Activated CD8-positive, alpha-beta memory T cell treated with anti-CD3 and anti-CD28 coated beads for 24 hours (primary cell): ENCODE results near the gene TMEM35A.
"Not testable (repeated sequence)": the region's sequence is repeated elsewhere in the genome, so short reads cannot be mapped to it uniquely, and the experiment has no call there.

Experiments
- DNase-seq: peaks from one replicate; pipeline ENCODE4 v3.0.0-alpha.2; 2020

Gene TMEM35A, protein sequence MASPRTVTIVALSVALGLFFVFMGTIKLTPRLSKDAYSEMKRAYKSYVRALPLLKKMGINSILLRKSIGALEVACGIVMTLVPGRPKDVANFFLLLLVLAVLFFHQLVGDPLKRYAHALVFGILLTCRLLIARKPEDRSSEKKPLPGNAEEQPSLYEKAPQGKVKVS

GRCh38 chrX:101078716-101079598 lies at the start of gene TMEM35A:
TMEM35A (plus strand) TSS chrX:101078879; CDS start chrX:101079003, 124 bp downstream.
- no peak for DNase-seq

DNA sequence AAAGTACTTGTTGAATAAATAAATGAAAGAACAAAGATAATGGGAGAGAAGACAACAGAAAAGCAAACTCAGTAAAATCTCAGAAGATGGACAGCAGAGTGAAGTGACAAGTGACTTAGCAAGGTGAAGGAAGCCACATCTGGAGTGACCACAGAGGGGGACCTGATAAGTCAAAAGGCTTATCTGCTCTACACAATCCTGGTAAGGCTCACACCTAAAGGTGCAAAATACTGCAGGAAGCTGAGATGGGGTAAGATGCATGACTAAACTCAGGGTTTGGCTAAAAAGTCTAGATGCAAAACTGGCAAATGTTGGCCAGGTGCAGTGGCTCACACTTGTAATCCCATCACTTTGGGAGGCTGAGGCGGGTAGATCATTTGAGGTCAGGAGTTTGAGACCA lies 49.0 kb upstream of the TMEM35A start:
- DNase-seq: no peak

DNA sequence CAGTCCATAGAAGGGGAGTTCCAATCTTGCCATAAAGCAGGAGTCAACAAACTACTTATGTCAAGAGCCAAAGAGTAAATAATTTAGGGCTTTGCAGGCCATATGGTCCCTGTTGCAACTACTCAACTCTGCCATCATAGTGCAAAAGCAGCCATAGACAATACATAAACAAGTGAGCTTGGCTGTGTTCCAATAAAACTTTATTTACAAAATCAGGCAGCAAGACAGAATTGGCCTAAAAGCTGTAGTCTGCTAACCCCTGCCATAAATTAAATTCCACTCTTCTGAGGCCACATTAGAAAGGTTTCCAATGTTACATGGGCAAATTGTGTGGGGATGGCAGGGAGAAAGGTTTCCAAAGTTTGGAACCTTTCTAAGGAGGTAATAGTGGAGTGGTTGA lies 41.4 kb upstream of the TMEM35A start:
- DNase-seq: no peak

DNA sequence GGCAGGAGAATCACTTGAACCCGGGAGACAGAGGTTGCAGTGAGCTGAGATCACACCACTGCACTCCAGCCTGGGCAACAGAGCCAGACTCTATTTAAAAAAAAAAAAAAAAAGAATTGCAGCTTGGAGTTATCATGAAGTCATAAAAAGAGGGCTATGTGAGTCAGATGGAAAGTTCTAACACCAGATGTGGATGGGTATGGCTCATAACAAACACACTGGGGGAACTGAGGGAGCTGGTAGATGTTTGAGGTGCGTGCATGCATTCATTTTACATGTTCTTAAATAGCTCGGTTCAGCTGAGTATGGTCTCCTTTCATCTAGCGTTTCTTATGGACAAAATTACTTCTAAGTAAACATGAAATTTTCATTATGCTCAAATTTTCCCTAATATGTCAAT lies 38.5 kb upstream of the TMEM35A start:
- DNase-seq: no peak

DNA sequence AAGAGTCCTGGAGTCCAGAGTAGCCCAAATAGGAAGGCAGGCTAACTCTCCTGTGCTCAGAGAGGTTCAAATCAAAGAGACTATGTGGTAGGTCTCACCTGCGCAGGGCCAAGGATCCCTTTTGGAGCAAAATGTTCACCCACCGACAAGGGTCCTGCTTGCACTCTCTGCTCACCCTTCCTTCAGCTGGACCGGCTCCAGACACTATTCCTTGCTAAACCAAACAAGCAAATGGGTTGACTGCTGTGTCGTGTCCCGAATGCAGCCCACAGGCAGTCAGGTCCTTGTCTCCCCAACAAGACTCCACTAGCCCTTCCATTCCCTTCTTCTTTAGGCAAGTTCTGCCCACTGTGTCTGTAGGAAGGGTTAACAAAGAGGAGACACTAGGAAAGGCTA lies 27.5 kb upstream of the TMEM35A start:
- no peak for DNase-seq

GRCh38 chrX:101051549-101052302 lies 27.0 kb upstream of the TMEM35A start, which contains the start of gene TRMT2B:
TRMT2B (minus strand) TSS chrX:101052111; CDS start chrX:101042289, 9,822 bp downstream.
- peak; percentile 85 for DNase-seq

DNA sequence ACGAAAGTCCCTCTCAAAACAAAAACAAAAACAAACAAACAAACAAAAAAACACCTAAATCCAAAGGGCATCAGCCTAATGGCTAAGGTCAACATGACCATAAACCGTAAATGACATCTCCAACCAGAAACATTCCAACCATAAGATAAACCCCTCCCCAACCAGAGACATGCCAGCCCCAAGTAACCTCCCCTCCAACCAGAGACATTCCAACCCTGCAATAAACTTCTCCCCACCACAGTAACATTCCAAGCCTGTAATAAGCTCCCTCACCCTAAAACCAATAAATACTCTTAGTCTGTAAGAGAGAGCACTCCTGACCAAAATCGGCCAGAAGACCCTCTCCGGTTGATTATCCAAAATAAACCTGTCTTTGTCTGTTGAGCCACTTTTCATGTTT lies 22.1 kb upstream of the TMEM35A start:
- DNase-seq: not testable (repeated sequence)

DNA sequence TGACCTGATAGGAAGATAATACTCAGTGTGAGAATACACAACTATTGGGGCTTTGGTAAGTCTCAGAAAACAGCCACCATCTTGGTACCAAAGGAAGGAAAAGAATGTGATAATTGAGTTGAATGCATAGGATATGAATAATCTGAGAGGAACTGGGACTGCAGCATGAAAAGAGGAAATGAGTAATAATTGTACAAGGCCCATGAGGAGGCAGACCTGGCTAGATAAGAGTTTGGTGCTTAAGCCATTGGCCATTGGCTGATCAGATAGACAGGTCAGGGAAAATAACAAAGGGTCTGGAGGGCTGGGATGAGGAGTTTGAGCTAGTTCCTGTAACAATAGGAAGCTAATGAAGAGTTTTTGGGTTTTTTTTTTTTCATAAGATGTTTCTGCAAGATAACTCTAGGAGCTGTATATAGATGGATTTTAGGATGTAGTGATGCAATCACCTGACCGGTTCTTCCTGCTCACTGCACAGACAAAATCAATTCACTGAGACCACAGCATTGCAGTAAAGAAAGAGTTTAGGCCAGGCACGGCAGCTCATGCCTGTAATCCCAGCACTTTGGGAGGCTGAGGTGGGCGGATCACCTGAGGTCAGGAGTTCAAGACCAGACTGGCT lies 21.5 kb upstream of the TMEM35A start:
- DNase-seq: no peak

DNA sequence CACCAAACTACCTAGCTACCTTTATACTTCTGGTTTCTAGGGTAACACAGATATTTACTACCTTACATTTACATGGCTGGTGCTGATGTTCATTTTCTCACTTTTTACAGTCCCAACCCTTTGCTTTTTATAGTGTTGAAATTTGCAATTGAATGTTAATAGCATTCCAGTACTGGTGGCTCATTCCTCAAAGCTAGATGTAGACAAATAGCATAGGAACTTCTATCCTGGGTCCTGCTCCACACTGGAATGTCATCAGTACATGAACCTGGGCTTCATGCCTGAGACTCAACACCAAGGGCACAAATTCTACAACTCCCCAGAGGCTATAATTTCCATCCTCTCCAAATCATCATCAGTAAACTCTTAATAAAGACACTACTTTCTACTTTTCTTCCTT lies 16.5 kb upstream of the TMEM35A start:
- DNase-seq: no peak

GRCh38 chrX:101071582-101071981 lies 7.1 kb upstream of the TMEM35A start:
- no peak for DNase-seq

GRCh38 chrX:101079736-101080270 lies 1.1 kb downstream of the TMEM35A start:
- no peak for DNase-seq

- no peak for DNase-seq
Measured at GRCh38 chrX:101080326-101081124, 1.8 kb downstream of the TMEM35A start.

- no peak for DNase-seq
Measured at GRCh38 chrX:101081231-101081630, 2.6 kb downstream of the TMEM35A start.

DNA sequence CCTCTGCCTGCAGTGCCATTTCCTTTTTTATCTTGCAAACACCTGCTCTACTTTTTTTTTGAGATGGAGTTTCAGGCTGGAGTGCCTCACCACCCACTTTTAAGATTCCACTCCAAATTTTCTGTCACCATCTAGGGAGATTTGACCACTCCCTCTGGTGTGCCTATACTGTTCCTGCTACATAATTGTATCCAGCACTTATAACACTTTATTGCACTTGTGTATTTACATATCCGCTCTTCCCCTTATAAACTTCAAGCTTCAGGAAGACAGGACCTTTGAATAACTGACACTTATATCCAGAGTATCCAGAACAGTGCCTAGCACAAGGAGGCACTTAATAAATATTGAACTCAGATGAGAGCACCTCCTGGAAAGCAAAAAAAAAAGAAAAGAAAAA lies 13.1 kb downstream of the TMEM35A start:
- DNase-seq: no peak

DNA sequence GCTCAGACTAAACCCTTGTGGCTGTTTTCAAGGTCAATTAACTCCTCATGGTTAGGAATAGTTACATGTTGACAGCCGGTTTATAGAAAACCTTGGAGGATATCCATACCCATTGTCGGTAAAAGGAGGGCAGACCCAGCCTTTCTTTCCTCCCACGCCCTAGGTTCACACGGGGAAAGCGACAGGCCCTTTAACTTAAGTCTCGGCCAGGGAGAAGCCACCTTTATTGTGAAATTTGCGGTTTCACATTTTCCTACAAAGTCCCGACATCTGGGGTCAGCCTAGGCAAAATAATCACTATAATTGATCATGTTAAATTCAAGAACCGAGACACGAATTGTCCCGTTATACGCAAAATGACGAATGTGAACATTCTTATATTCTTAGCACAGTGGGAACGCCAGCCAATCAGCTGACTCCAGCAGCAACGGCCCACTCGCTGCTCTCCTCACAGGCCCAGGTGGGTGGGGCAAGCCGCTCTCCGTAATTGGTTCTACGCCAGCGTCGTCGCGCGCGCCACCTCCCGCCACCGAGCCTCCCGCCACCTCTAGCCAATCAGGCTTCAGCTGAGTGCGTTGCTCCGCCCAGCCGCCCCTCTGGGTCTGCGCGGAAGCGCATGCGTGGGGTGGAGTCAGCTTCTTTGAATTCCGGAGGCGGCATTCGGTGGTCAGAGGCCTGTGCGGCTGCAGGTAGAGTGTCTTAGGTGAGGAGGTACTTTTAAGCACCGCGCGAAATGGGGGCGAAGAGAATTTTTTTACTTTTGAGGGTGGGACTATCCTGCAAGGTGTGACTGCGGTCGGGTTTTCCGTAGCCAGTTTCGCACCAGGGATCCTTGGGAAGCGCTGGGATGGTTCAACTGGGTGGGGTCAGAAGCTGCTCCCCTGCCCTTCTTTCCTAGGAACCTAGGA lies 19.1 kb downstream of the TMEM35A start, which contains the start of gene CENPI:
Gene CENPI, plus strand, starts transcription at position 659 of the 908 bp plus-strand sequence. CDS start 2,867 bp downstream, outside the sequence.
- peak; percentile 91 for DNase-seq

GRCh38 chrX:101108284-101108683 lies 29.6 kb downstream of the TMEM35A start:
- no peak for DNase-seq

DNA sequence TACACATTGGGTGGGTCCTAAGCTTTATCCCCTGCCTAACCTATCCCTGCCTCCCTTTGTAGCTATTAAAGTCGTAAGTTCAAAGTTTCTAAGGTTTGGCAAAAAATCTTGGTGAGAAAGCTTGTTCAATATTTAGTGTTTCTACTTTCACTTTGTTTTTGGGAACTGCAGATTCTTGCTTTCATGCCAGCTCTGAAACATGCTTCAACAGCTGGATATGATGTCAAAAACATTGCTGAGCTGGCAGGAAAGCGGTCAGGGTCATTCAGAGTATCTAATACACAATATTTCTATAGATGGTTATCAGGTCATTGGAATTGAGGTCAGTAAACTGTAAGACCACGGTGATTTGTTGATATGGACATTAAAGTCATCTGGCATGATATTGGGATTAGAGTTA lies 39.0 kb downstream of the TMEM35A start:
- no peak for DNase-seq

GRCh38 chrX:101136235-101136634 lies 57.6 kb downstream of the TMEM35A start:
- DNase-seq: no peak
